ENCODE results near the gene PCDHB3.
"Not testable (repeated sequence)": the region's sequence is repeated elsewhere in the genome, so short reads cannot be mapped to it uniquely, and the experiment has no call there.

DNA sequence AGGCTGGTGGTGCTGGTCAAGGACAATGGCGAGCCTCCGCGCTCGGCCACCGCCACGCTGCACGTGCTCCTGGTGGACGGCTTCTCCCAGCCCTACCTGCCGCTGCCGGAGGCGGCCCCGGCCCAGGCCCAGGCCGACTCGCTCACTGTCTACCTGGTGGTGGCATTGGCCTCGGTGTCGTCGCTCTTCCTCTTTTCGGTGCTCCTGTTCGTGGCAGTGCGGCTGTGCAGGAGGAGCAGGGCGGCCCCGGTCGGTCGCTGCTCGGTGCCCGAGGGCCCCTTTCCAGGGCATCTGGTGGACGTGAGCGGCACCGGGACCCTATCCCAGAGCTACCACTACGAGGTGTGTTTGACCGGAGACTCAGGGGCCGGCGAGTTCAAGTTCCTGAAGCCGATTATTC is 37.1 kb downstream of the PCDHB3 start:
- TF ChIP-seq, protein P1, sequence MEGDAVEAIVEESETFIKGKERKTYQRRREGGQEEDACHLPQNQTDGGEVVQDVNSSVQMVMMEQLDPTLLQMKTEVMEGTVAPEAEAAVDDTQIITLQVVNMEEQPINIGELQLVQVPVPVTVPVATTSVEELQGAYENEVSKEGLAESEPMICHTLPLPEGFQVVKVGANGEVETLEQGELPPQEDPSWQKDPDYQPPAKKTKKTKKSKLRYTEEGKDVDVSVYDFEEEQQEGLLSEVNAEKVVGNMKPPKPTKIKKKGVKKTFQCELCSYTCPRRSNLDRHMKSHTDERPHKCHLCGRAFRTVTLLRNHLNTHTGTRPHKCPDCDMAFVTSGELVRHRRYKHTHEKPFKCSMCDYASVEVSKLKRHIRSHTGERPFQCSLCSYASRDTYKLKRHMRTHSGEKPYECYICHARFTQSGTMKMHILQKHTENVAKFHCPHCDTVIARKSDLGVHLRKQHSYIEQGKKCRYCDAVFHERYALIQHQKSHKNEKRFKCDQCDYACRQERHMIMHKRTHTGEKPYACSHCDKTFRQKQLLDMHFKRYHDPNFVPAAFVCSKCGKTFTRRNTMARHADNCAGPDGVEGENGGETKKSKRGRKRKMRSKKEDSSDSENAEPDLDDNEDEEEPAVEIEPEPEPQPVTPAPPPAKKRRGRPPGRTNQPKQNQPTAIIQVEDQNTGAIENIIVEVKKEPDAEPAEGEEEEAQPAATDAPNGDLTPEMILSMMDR (IDR thresholded peaks at IDR 0.05): not testable (repeated sequence)
- TF ChIP-seq POLR2A (IDR thresholded peaks at IDR 0.05): not testable (repeated sequence)
